Psoas muscle (tissue), 8 donors: Measurements from ENCODE around the gene BRD3. TPM values are rescaled to one million over a fixed set of nuclear protein-coding genes. Genes with fewer than 3 reads are reported as not detected.

Experiments
- ATAC-seq, 4 donors: fragments of 200-7000 bp; cut with Tn5 transposase; one replicate each; pipeline ENCODE4 v1.9.1; 2020; ENCODE audit warnings: moderate library complexity in 3 of 4, mild to moderate bottlenecking in 2 of 4
- DNase-seq, 2 donors: peaks; one replicate each; pipeline ENCODE4 v3.0.0-alpha.2; 2020
- H3K27ac ChIP-seq: fragments of 200-600 bp; one replicate; pipeline ENCODE4 v1.8.0; 2022
- H3K27me3 ChIP-seq, 3 donors: fragments of 200-600 bp in 1 of 3; one replicate each; pipeline versions ENCODE4 v1.6.1 to v1.8.0; 2013 to 2022; ENCODE audit warnings: low read length in 2 of 3, mild to moderate bottlenecking in 2 of 3, moderate library complexity in 1 of 3; ENCODE audit not compliant: insufficient read depth in 3 of 3
- H3K36me3 ChIP-seq, 2 donors: fragments of 200-600 bp in 1 of 2; one replicate each; pipeline versions ENCODE4 v1.6.1 to v1.8.0; 2013 to 2022; ENCODE audit warnings: low read depth in 1 of 2, mild to moderate bottlenecking in 1 of 2, moderate library complexity in 1 of 2; ENCODE audit not compliant: insufficient read depth in 1 of 2
- H3K4me1 ChIP-seq: fragments of 200-600 bp; one replicate; pipeline ENCODE4 v1.8.0; 2022
- H3K4me3 ChIP-seq: fragments of 200-600 bp; one replicate; pipeline ENCODE4 v1.8.0; 2022; ENCODE audit warnings: mild to moderate bottlenecking
- H3K9me3 ChIP-seq: fragments of 200-600 bp; one replicate; pipeline ENCODE4 v1.8.0; 2022
- CTCF ChIP-seq: fragments of 200-600 bp; IDR thresholded peaks from one replicate; pipeline ENCODE4 v1.8.0; 2022; ENCODE audit warnings: antibody characterized with exemption
- WGBS, 3 donors: extraction: QIAGEN DNeasy Blood & Tissue Kit; methylation state at CpG; one replicate each; pipeline versions ENCODE4 v1.1.6 to v1.1.7; 2013; 5-methylcytosine and 5-hydroxymethylcytosine counted together
- intact Hi-C, 2 donors: fragments of 100-400 bp; cut with DNase I; formaldehyde crosslinking; loops; one replicate each; pipeline versions ENCODE4 v1.11.0 to v1.14.2; 2022
- polyA plus RNA-seq, 3 donors: library from polyadenylated mRNA; stranded (reverse); fragments of 200-250 nt; gene quantifications; one replicate each; pipeline ENCODE4 v1.2.3, GENCODE V29; 2013
- total RNA-seq, 4 donors: library from RNA; stranded (reverse); fragmentation: NEBNext Ultra II Directional in 2 of 4; extraction: Animal tissue kit (Norgen Biotek cat#: 25700) in 2 of 4; gene quantifications; one replicate each; pipeline versions ENCODE4 v1.2.1 to v1.2.4, GENCODE V29; 2021 to 2023
- donor health status: healthy with polysubstance abuse.
- donor health status: DM: no; HTN: no; CAD: no; lungs with moderate emphysema.
- donor health status: Bipolar disorder and iron deficiency.
- donor health status: healthy.
- donor health status: DM: yes; HTN: yes; CAD: no.
- donor health status: DM: no; HTN: no; CAD: no.
- donor health status: DM: no; HTN: no; CAD: no.
- donor health status: DM: yes; HTN: yes; CAD: no.

Gene BRD3
- total and polyA plus RNA-seq, 7 donors: 7.5 to 28.2 (median 21.7) TPM

DNA sequence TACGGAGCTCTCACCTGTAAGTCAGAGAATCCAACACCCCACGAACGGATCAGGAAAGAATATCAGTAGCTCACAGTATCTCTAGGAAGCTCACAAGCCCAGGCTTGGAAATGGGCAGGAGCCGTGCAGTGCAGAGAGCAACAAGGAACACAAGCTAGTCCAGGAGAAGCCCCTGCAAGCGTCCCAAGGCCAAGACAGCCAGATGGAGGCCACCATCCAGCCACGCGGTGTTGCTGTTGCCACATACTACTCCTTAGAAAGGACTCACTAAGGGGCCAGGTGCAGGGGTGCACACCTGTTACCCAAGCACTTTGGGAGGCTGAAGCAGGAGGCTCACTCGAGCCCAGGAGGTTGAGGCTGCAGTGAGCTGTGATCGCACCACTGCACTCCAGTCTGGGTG lies 60.3 kb downstream of the BRD3 start:
- no peak overlapping the region for H3K27ac ChIP-seq
- H3K4me3 ChIP-seq: no peak overlapping the region
- 70 to 76% (median 74%) methylated on average over 9 of the region's 9 CpGs for WGBS, 3 donors
- H3K36me3 ChIP-seq: no peaks in the 10 kb centered on the region
- ATAC-seq (no peak), DNase-seq (no peak)
- H3K9me3 ChIP-seq: no peaks in the 10 kb centered on the region
- TF ChIP-seq CTCF: no peak
- intact Hi-C loops: no loop called here
- H3K27me3 ChIP-seq: peaks cover 0 to 31% (median 0%) of the 10 kb centered on the region in 3 donors
- H3K4me1 ChIP-seq: no peaks in the 10 kb centered on the region

DNA sequence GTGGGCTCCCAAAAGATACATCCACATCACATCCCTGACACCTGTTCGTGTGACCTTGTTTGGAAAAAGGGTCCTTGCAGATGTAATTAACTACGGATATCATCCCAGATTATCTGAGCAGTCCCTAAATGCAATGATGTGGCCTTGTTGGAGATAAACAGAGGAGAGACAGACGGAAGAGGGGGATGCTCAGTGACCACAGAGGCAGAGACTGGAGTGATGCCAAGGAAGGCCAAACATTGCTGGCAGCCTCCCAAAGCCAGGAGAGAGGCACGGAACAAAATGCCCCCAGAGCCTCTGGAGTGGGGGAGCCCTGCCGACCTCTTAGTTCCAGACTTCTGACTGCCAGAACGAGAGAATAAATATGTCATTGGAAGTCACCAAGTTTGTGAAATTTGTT lies 60.7 kb downstream of the BRD3 start:
- no peaks in the 10 kb centered on the region for H3K4me1 ChIP-seq
- H3K4me3 ChIP-seq: no peak overlapping the region
- H3K36me3 ChIP-seq: no peaks in the 10 kb centered on the region
- no peak for TF ChIP-seq CTCF
- peaks cover 0 to 31% (median 0%) of the 10 kb centered on the region in 3 donors for H3K27me3 ChIP-seq
- whole genome bisulfite sequencing, 3 donors: 42 to 55% (median 48%) methylated on average over 6 of the region's 6 CpGs
- intact Hi-C loops: no loop called here
- ATAC-seq (no peak), DNase-seq (no peak)
- H3K27ac ChIP-seq: no peak overlapping the region
- no peaks in the 10 kb centered on the region for H3K9me3 ChIP-seq

- Histone ChIP-seq H3K27ac (no peak overlapping the region), H3K4me3 (no peak overlapping the region), H3K9me3 (no peaks in the 10 kb centered on the region), H3K27me3 (peaks cover 0 to 31% (median 0%) of the 10 kb centered on the region in 3 donors), H3K4me1 (no peaks in the 10 kb centered on the region), H3K36me3 (no peaks in the 10 kb centered on the region)
- TF ChIP-seq CTCF: no peak
- intact Hi-C loops: no loop called here
- DNase-seq (no peak), ATAC-seq (no peak)
- WGBS, 3 donors: 67 to 79% (median 72%) methylated on average over 8 of the region's 8 CpGs
These were observed 62.4 kb downstream of the BRD3 start for GRCh38 chr9:134005381-134005780.

DNA sequence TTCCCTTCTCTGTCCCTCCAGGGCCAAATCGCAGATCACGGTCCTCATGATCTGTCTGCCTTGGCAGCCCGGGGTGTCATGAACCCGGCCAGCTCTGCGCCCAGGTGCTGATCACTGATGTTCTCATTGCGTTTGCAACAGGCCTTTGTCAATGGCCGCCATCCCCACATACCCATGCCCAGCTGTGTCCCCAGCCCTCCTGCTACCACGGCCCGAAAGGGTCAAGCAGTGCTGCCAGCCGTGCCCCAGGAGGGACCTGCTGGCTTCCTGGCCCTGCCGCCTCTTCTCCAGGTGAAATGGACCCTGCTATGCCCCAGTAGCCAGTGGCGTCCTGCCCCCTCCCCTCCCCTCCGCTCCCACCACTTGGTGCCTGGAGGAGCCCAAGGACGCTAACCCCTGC lies 62.9 kb downstream of the BRD3 start:
- no peak for TF ChIP-seq CTCF
- peaks cover 0 to 26% (median 0%) of the 10 kb centered on the region in 3 donors for H3K27me3 ChIP-seq
- H3K27ac ChIP-seq: no peak overlapping the region
- ATAC-seq (no peak), DNase-seq (no peak)
- H3K36me3 ChIP-seq: no peaks in the 10 kb centered on the region
- intact Hi-C loops: no loop called here
- H3K4me1 ChIP-seq: no peaks in the 10 kb centered on the region
- WGBS, 3 donors: 43 to 62% (median 48%) methylated on average over 14 of the region's 14 CpGs
- H3K4me3 ChIP-seq: no peak overlapping the region
- no peaks in the 10 kb centered on the region for H3K9me3 ChIP-seq

GRCh38 chr9:134004131-134004873 lies 63.5 kb downstream of the BRD3 start:
- TF ChIP-seq CTCF: no peak
- no peaks in the 10 kb centered on the region for H3K9me3 ChIP-seq
- H3K4me3 ChIP-seq: no peak overlapping the region
- H3K36me3 ChIP-seq: no peaks in the 10 kb centered on the region
- ATAC-seq (no peak), DNase-seq (no peak)
- no peak overlapping the region for H3K27ac ChIP-seq
- no peaks in the 10 kb centered on the region for H3K4me1 ChIP-seq
- WGBS, 3 donors: 22 to 32% (median 23%) methylated on average over 19 to 20 of the region's 20 CpGs
- intact Hi-C loops: no loop called here
- H3K27me3 ChIP-seq: peaks cover 0 to 23% (median 0%) of the 10 kb centered on the region in 3 donors
